Endothelial cell of umbilical vein (primary cell): Measurements from ENCODE around the gene PCTP. TPM values are rescaled to one million over a fixed set of nuclear protein-coding genes. Genes with fewer than 3 reads are reported as not detected.

Experiments
- BruUV-seq: library from RNA; stranded (reverse); fragments of 400-500 nt; replicated peaks from 2 replicates; lab custom pipeline; 2021; lab: Mats Ljungman, UMichigan
- CTCF ChIA-PET: fragments of 300-600, 350-600 bp; sonication (Branson Sonifier 250); formaldehyde crosslinking; loops from one replicate; lab custom pipeline; 2021; ENCODE audit warnings: antibody characterized with exemption, inconsistent platforms; lab: Charles Lee
- POLR2A ChIA-PET: fragments of 300-600, 350-600 bp; sonication (Branson Sonifier 250); formaldehyde crosslinking; loops from one replicate; lab custom pipeline; 2021; ENCODE audit warnings: antibody characterized with exemption, inconsistent platforms; lab: Charles Lee
- DNase-seq: peaks from one replicate; pipeline ENCODE4 v3.0.0-alpha.2; 2011; ENCODE audit warnings: low read depth, low spot score
- FAIRE-seq: peaks from 2 replicates; lab custom pipeline; 2011; peaks lifted over from hg19 to GRCh38; lab: Jason Lieb, UNC
- H2AFZ ChIP-seq: 2 replicates; pipeline ENCODE4 v1.6.0; 2012; ENCODE audit warnings: low read depth, low read length, control low read depth, inconsistent platforms
- H3K27ac ChIP-seq: 2 replicates; pipeline ENCODE4 v1.5.1; 2011; ENCODE audit warnings: low read depth, mild to moderate bottlenecking, control low read depth, low read length, moderate library complexity; ENCODE audit not compliant: insufficient read depth
- H3K27me3 ChIP-seq, 2 experiments: 2 replicates each; pipeline versions ENCODE4 v1.6.0 to v1.6.1; 2011; ENCODE audit warnings: low read length in 2 of 2, mixed read lengths in 1 of 2; ENCODE audit not compliant: control insufficient read depth in 2 of 2, insufficient read depth in 2 of 2
- H3K36me3 ChIP-seq, 2 experiments: 2 replicates in 1 of 2; 3 replicates in 1 of 2; pipeline ENCODE4 v1.5.1; 2011; ENCODE audit warnings: low read length in 2 of 2, mild to moderate bottlenecking in 1 of 2, moderate library complexity in 1 of 2; ENCODE audit not compliant: control insufficient read depth in 2 of 2, insufficient read depth in 2 of 2; ENCODE audit errors: extremely low read depth in 1 of 2
- H3K4me1 ChIP-seq: 3 replicates; pipeline ENCODE4 v1.5.1; 2011; ENCODE audit warnings: mild to moderate bottlenecking, low read length; ENCODE audit not compliant: control insufficient read depth, insufficient read depth; ENCODE audit errors: extremely low read depth
- H3K4me2 ChIP-seq: 2 replicates; pipeline ENCODE4 v1.6.1; 2011; ENCODE audit warnings: low read length, control low read depth, mixed read lengths; ENCODE audit not compliant: insufficient read depth
- H3K4me3 ChIP-seq, 3 experiments: fragments of 200-600 bp in 1 of 3; sonication (generic), shearing (Covaris generic) in 1 of 3; replicated peaks in 1 of 3; 2 replicates each; pipeline ENCODE4 v1.5.1; 2011 to 2016; ENCODE audit warnings: control low read depth in 3 of 3, low read length in 3 of 3, mild to moderate bottlenecking in 2 of 3, inconsistent platforms in 1 of 3, low read depth in 1 of 3, moderate library complexity in 1 of 3; ENCODE audit not compliant: insufficient read depth in 1 of 3
- H3K79me2 ChIP-seq: 2 replicates; pipeline ENCODE4 v1.6.0; 2012; ENCODE audit warnings: low read length, inconsistent platforms; ENCODE audit not compliant: control insufficient read depth, insufficient read depth
- H3K9ac ChIP-seq: replicated peaks from 2 replicates; pipeline ENCODE3; 2011; ENCODE audit warnings: low read length, control low read depth; ENCODE audit not compliant: insufficient read depth; ENCODE audit errors: extremely low read depth
- H3K9me1 ChIP-seq: replicated peaks from 3 replicates; pipeline ENCODE4 v1.6.0; 2011; ENCODE audit warnings: mild to moderate bottlenecking, low read length; ENCODE audit not compliant: control insufficient read depth, insufficient read depth; ENCODE audit errors: extremely low read depth
- H3K9me3 ChIP-seq: replicated peaks from 2 replicates; pipeline ENCODE4 v1.5.1; 2012; ENCODE audit warnings: low read length, inconsistent platforms; ENCODE audit not compliant: control insufficient read depth, insufficient read depth
- H4K20me1 ChIP-seq: replicated peaks from 2 replicates; pipeline ENCODE3; 2011; ENCODE audit warnings: mild to moderate bottlenecking, low read length; ENCODE audit not compliant: control insufficient read depth, insufficient read depth; ENCODE audit errors: extremely low read depth
- CTCF ChIP-seq, 2 donors: IDR thresholded peaks; 1 replicate in 1 of 2; 2 replicates in 1 of 2; pipeline ENCODE4 v1.5.1; 2011; ENCODE audit warnings: low read length in 2 of 2, mild to moderate bottlenecking in 2 of 2, moderate library complexity in 2 of 2, control low read depth in 1 of 2, inconsistent platforms in 1 of 2, low read depth in 1 of 2; ENCODE audit not compliant: insufficient read depth in 1 of 2; ENCODE audit errors: extremely low read depth in 1 of 2
- FOS ChIP-seq: IDR thresholded peaks from 2 replicates; pipeline ENCODE4 v1.6.1; 2011; ENCODE audit warnings: mild to moderate bottlenecking, low read length, moderate library complexity, borderline replicate concordance; ENCODE audit not compliant: insufficient read depth
- MAX ChIP-seq: IDR thresholded peaks from 2 replicates; pipeline ENCODE4 v1.6.1; 2011; ENCODE audit not compliant: insufficient read depth, insufficient read length
- MYC ChIP-seq: IDR thresholded peaks from one replicate; pipeline ENCODE4 v1.6.1; 2011; ENCODE audit warnings: mild to moderate bottlenecking, low read depth, low read length
- dilution Hi-C: fragments of 300-500 bp; cut with MboI; formaldehyde crosslinking; loops from one replicate; pipeline ENCODE4 v1.15.0; 2019; ENCODE audit warnings: low sequenced_read_pairs; ENCODE audit not compliant: extremely low pct_ligation_motif_present
- intact Hi-C: fragments of 100-400 bp; cut with micrococcal nuclease; formaldehyde crosslinking; loops from one replicate; pipeline ENCODE4 v1.10.0; 2022
- polyA plus RNA-seq, 4 experiments: library from polyadenylated mRNA; depleted of rRNA in 3 of 4; stranded (reverse) in 3 of 4; unstranded in 1 of 4; fragments of >200 nt; gene quantifications; 2 replicates each; pipeline versions ENCODE4 v1.2.1 to v1.2.3, GENCODE V29; 2011 to 2012; ENCODE audit warnings: missing spikeins in 1 of 4
- total RNA-seq: library from RNA; stranded (reverse); gene quantifications from 2 replicates; pipeline ENCODE4 v1.2.3, GENCODE V29; 2021

The PCTP gene
- total and polyA plus RNA-seq, 2 donors (not counting 3 experiments of a cell fraction or from before 2014, with no cell fraction given), result 13.5 to 18.3 TPM

GRCh38 chr17:55717898-55718735 is 32.7 kb upstream of the PCTP start:
- DNase-seq, result peak; percentile 72
- H3K4me3 ChIP-seq, result no peak overlapping the region
- H3K27me3 ChIP-seq, result peaks cover 0 to 4% of the 10 kb centered on the region in 2 experiments
- no peak overlapping the region for H3K27ac ChIP-seq
- H3K79me2 ChIP-seq, result no peaks in the 10 kb centered on the region
- dilution Hi-C loops, result no loop called here
- H3K9me1 ChIP-seq, result no peaks in the 10 kb centered on the region
- H3K9ac ChIP-seq, result no peak overlapping the region
- no peak overlapping the region for H3K4me2 ChIP-seq
- H4K20me1 ChIP-seq, result no peaks in the 10 kb centered on the region
- no peak for TF ChIP-seq MAX
- TF ChIP-seq CTCF (IDR thresholded peaks at IDR 0.05; ENCODE audit: extremely low read depth in 1 of 2, insufficient read depth in 1 of 2, low read depth in 1 of 2, low read length in 2 of 2), result peak; percentile 60 to 66
- no peak for TF ChIP-seq MYC
- TF ChIP-seq FOS, result no peak
- no peak overlapping the region for H2AFZ ChIP-seq
- no TSS peak for BruUV-seq
- intact Hi-C loops, result loop anchor here (1.0 kb wide), 3 partner anchors 52 to 192 kb away; no protein-coding TSS in a partner anchor
- POLR2A ChIA-PET, result no interaction called here
- peak; percentile 84 for FAIRE-seq
- H3K9me3 ChIP-seq, result no peaks in the 10 kb centered on the region
- H3K4me1 ChIP-seq, result peaks cover 2% of the 10 kb centered on the region
- CTCF ChIA-PET, result interaction anchor here (0.6 to 6.3 kb wide), 39 partner anchors 8 to 997 kb away, joined by 3 to 42 read pairs (median 4); partner anchors contain the start of gene PCTP
- no peaks in the 10 kb centered on the region for H3K36me3 ChIP-seq
